Adipose tissue (tissue), 3 donors: ENCODE measurements around the gene ITPKB. TPM values are rescaled to one million over a fixed set of nuclear protein-coding genes. Genes with fewer than 3 reads are reported as not detected.

Experiments
- H3K27ac ChIP-seq: one replicate; pipeline ENCODE4 v1.5.1; 2013; ENCODE audit warnings: low read depth, low read length
- WGBS, 3 donors: extraction: QIAGEN DNeasy Blood & Tissue Kit; methylation state at CpG; one replicate each; pipeline ENCODE4 v1.1.7; 2013; 5-methylcytosine and 5-hydroxymethylcytosine counted together
- polyA plus RNA-seq, 3 donors: library from polyadenylated mRNA; stranded (reverse); fragments of 200-250 nt; gene quantifications; one replicate each; pipeline ENCODE4 v1.2.3, GENCODE V29; 2013
- donor health status: healthy with polysubstance abuse.
- donor health status: Bipolar disorder and iron deficiency.
- donor health status: healthy.

The ITPKB gene
- polyA plus RNA-seq, 3 donors = 5.3 to 18.6 (median 17.0) TPM

DNA sequence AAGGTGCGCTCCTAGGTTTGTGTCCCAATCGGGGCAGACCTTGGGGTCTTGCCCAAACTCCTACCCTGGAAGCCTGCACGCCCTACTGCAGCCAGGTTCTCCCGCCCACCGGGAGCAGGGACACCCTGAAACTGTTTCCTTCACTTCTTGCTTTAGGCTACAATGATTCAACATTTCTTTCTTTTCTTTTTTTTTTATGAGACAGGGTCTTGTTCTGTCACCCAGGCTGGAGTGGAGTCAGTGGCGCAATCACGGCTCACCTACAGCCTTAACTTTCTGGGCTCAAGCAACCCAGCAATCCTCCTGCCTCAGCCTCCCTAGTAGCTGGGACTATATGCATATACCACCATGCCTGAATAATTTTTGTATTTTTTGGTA lies 75.8 kb downstream of the ITPKB start:
- WGBS, 3 donors = 72 to 90% (median 73%) methylated on average over 7 of the region's 7 CpGs
- no peak overlapping the region for H3K27ac ChIP-seq

DNA sequence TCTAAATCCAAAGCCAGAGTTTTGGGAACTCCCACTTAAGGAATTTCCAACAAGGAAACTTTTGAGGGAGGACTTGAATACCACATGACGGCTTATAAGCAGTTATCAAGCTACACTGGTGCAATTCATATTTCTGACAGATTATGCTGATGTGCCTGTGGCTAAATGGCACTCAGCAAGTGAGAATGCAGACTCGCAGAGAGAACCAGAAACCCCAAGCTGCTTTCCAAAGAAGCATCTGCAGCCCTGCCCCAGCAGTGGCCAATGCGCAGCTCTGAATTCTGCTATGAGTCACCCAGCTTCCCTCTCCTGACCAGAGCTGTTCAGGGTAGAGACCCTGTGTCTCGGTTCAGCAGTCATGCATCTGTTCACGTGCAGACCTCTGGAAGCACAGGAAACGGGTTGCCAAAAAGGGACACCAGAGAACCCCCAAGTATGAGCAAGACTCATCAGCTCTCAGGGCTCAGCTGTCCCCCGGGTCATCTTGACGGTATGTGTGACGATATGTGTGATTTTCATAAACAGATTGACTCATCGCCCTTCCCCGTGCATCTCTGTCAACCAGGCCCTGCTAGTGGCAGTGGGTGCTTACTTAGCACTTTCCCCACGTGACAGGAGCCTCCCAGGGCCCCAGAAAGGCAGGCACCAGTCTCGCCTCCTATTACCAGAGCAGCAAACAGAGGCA lies 76.3 kb downstream of the ITPKB start:
- peak overlapping the region; percentile 46 for H3K27ac ChIP-seq
- 17 to 75% (median 18%) methylated on average over 13 of the region's 13 CpGs for WGBS, 3 donors

DNA sequence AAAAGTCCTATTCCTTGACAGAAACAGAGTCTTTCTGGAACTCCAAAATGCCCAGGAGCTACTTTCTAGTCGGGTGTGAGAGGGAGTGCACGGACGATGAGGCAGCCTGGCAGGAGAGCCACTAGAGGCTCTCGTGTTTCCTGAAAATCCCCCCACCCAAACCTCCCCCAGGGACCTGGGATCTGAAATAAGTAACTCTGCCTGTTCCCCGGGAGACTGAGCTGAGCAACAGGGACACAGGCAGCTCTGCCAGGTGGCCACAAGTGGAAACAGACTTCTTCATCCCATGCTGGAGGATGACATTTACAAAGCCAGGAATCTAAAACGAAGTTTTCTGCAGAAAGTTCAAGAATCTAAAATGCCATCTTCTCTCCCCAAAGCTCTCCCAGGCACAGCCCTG lies 77.1 kb downstream of the ITPKB start:
- WGBS, 3 donors = 42 to 53% (median 44%) methylated on average over 6 of the region's 6 CpGs
- H3K27ac ChIP-seq = peak overlapping the region; percentile 38

DNA sequence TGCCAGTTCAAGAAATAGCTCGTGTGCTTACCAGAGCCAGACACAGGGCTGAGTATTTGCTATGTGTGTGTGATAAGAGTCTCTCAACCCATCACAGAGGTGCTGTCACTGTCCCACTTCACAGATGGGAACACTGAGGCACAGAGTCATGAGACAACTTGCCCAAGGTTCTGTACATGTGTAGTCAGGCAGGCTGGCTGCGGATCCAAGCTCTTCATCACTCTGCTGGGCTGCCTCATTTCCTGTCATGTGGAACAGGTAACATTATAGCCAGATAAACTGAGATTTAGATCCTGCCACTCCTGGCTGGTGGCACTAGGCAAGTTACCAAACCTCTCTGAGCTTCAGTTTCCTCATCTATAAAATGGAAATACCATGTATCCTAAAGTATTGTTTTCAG lies 77.8 kb downstream of the ITPKB start:
- peak overlapping the region; percentile 43 for H3K27ac ChIP-seq
- WGBS, 3 donors = 58 to 82% (median 67%) methylated on average over 2 of the region's 2 CpGs

DNA sequence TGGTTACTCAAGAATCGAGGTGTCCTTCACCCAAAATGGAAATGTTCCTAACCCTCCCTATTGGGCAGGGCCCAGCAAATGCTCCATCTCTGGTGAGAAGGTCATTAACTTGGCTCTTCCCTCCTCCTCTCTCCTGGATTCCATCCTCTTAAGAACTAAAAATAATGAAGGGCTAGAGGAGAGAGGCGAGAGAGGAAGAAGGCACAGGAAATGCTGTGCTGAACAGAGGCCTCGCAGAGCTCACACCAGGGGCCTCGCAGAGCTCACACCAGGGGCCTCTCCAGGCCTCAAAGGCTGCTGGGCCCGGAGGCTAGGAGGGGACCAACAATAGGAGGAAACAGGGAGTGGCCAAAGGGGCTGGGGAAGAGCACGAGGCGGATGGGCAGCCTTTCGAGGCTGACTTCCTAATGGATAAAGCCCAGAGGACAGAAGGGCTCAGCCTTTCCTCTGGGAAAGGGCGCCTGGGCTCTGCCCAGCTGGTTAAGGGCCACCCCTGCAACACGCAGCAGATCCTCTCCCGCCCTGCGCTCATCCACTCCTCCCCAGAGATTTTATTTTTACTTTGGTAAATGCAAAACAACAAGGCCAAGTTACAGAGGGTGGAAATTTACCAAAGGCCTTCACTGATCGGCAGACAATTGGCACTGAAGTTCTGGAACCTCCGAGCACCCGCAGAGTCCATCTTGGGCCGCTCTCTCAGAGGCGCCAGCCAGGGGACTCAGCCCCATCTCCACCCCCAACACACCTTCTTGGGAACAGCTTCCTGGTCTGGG lies 78.5 kb downstream of the ITPKB start:
- H3K27ac ChIP-seq = peak overlapping the region; percentile 15
- WGBS, 3 donors = 39 to 72% (median 44%) methylated on average over 17 of the region's 17 CpGs

DNA sequence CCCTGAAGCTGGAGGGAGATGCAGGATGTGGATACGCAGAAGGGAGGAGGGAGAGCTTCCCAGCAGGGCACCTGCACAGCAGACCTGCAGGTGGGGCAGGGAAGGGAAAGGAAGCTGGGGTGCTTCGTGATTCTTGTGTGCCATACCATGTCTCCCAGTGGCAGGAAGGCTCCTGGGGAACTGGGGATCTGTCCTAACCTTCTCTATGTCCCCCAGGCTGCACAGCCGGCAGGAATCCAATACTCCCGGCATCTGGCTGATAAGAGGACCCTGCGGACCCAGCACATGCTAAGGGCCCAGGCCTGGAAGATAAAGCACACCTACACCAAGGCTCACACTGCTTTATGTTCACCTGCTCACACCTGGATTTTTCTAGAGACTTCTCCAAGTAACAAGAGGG lies 79.4 kb downstream of the ITPKB start:
- 47 to 85% (median 85%) methylated on average over 4 to 5 of the region's 5 CpGs for WGBS, 3 donors
- H3K27ac ChIP-seq = no peak overlapping the region

DNA sequence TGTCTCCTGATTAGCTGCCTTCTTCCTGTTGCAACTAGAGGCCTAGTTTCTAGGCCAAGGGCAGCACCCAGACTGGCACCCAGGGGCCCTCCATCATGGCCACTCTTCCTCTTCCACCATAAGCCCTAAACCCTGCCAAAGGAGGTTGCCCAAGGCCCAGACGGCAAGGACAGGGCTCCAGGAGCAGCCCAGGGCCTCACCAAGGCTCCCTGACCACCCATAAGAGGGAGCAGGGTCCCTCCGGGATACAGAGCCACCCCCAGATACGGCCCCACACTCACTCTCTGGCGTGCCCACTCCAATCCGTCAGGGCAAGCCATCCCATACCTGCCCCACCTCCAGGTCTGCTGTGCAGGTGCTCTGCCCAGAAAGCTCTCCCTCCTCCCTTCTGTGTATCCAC lies 79.9 kb downstream of the ITPKB start:
- 88 to 92% (median 89%) methylated on average over 5 of the region's 5 CpGs for WGBS, 3 donors
- H3K27ac ChIP-seq = no peak overlapping the region

DNA sequence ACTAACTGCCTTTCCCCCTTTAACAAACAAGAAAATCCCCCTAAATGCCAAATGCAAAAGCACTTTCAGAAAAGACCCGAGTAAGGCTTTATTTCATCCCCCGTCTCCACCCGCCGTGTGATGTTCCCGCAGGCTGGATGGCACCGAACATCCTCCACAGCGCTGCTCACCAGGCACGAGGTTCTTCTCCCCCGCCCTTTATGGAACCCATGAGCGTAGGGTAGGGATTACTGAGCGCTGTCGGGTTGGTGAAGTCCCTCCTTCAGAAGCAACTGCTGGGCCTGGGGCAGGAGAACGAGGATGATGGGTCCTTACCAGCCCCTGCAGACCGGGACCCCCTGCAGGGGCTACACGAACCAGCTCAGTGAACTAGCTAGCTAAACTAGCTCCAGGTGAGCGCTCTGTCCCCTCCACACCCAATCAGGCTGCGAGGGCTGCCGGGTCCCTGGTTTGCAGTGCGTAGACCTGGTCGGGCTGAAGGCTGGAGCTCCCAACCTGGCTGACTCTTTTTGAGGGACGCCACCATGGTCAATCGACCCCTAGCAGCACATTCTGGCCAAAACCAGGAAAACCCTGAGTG lies 80.4 kb downstream of the ITPKB start:
- WGBS, 3 donors = 88 to 92% (median 89%) methylated on average over 22 of the region's 22 CpGs
- no peak overlapping the region for H3K27ac ChIP-seq

DNA sequence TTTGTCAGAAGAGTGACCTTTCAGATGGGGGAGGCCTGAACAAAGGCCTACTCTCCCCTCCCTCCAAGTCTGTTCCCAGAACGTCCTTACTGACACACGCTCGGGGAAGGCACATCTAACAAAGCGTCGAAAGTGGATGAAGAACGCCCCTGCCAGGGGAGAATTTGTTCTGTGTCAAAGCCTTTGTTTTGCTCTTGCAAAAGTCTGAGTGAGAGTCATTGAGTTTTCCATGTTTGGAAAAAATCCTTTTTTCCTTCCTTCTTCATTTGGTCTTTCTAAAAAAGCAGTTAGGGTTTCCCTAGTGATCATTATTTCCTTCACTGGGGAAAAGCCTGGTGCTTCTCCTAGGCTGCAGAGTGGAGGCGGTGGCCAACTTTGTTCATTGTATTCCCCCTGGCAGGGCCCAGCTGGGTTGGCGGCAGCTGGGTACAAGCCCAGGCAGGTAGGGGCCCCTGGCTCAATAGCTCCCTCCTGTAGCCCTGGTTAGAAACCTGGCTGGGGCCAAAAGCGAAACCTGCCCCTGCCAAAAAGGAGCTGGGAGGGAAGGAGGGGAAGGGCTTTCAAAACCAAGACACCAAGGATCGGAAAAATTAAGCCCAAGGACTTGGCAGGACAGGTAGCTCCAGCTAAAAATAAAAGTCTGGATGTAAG lies 81.1 kb downstream of the ITPKB start:
- 61 to 80% (median 70%) methylated on average over 10 of the region's 10 CpGs for WGBS, 3 donors

DNA sequence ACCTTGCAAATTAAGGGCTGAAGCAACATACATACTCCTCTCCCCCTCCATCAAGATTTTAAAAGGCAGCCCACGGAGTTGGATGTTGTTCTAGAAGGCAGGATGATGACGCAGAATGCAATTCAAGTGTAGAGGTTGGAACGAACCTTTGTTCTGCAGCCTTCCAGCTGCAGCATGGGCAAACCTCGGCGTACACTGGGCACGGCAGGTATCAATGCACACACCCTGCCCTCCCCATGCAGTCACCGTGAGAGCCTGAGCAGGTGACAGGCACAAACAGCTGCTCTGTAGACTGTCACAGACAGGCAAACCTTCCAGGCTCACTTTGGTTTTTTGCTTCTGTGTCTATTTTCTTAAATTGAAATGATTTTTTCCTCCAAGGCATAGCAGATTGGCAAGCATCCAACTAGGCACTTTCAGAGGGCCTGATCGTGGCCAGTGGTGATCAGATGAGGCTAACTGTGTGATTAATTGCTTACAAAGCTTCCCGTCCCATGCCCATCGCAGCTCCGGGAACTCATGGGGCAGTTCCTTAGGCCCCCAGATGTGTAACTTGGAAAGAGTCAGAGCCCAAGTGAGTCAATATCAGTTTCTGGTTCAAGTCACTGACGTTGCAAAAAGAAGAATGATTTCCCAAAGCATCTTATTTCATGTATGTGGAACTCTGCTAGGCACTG lies 82.3 kb downstream of the ITPKB start:
- no peak overlapping the region for H3K27ac ChIP-seq
- WGBS, 3 donors = 21 to 33% (median 22%) methylated on average over 12 of the region's 12 CpGs

More for the DNA sequence above, 81.1 kb downstream of the ITPKB start:
- no peak overlapping the region for H3K27ac ChIP-seq

DNA sequence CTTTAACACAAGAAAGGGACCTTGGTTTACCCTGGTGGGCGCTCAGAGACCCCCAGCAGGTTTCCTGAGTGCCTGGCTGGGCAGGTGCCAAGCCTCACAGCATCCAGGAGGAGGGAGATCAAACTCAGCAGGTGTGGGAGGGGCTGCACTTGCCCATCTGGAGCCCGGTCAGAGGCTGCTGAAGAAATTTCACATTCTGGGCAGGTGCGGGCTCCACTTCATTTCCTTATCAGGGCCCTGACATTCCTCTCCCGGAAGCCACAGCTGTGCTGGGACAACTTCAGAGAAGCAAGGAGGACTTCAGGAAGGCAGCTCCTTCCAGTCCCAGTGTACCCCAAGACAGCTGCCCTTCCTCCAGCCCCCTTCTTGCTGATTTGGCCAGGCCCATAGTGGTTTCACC lies 82.9 kb downstream of the ITPKB start:
- no peak overlapping the region for H3K27ac ChIP-seq
- WGBS, 3 donors = 26 to 51% (median 39%) methylated on average over 4 of the region's 4 CpGs

DNA sequence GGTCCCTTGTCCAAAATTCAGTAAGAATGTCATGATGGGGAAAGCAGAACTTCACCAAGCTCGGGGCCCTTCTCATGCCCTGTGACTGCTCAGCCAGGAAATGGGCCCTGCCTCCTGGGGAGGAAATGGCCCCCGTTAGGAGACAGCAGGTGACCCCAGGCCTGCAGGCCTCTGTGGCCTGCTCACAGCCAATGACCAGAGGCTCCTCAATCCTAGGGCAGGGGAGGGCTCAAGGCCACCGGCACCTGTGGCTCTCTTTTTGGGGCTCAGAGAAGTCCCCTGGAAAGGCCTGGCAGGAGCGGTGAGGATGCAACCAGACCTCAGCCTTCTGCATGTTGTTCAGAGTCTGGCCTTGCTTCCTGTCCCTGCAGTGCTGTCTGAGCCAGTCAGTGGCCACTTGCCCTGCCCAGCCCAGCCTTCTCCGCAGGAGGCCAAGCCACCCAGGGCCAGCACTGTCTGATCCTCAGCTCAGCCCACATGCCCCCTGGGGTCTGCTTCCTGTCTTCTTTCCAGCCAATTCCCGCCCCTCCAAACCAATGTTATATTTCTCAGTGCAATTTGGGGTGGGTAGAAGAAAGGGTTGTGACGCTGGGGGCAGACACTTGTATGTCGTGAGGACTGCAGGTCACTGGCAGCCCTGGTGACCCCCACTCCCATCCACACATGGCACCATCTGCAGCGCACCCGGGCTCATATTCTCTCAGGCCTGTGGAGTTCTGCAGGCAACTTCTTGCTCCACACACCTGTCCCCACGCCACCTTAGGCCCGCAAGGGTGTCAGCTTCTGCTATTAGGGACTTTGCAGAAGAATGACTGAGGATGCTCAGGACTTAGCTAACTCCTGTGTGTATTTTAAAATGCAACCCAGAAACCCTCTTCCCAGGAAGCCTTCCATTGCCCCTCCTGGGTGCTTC lies 83.6 kb downstream of the ITPKB start:
- no peak overlapping the region for H3K27ac ChIP-seq
- WGBS, 3 donors = 72 to 82% (median 72%) methylated on average over 12 of the region's 12 CpGs

DNA sequence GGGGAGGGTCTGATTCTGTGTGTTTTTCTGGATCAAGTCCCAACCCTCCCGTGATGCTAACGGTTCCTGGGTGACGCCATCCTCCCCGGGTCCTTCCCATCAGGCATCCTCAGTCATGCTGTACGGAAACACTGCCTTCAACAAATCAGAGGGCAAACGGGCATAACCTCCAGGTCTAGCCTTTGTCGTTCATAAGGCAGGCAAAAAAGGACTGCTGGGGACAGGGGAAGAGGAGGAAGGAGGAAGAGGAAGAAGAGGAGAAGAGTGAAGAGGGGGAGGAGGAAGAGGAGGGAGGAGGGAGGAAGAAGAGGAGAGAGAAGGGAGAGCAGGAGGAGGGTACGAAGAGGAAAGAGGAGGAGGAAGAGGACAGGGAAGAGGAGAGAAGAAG lies 84.4 kb downstream of the ITPKB start:
- no peak overlapping the region for H3K27ac ChIP-seq
- WGBS, 3 donors = 44 to 78% (median 48%) methylated on average over 8 of the region's 8 CpGs

DNA sequence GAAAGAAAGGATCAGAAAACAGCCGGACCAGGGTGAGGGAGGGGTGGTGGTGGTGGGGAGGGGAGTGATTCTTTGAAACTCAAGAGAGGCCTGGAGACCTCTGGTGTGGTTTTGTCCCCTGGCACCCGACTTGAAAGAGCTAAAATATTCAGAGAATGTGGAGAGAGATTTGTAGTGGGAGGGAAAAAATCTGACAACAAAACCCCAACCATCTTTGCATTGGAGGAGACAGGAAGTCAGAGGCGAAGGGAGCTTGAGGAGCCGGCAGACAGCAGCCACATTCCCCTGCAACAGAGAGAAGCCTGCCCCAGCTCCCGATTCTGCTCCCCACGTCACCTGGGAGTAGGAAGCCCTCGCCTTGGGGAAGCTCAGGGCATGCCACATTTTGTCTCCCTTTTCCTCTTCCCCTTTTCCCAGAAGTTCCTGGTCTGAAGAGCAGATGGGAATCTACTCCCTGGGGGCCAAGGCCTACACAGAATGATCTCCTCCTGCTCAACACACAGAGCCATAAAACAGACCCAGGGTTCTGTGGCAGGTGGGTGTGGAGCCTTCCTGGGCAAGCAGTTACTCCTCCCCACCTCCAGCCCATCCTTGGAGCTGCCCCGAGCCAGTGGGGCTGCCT lies 84.9 kb downstream of the ITPKB start:
- WGBS, 3 donors = 35 to 79% (median 43%) methylated on average over 8 of the region's 8 CpGs
- no peak overlapping the region for H3K27ac ChIP-seq

DNA sequence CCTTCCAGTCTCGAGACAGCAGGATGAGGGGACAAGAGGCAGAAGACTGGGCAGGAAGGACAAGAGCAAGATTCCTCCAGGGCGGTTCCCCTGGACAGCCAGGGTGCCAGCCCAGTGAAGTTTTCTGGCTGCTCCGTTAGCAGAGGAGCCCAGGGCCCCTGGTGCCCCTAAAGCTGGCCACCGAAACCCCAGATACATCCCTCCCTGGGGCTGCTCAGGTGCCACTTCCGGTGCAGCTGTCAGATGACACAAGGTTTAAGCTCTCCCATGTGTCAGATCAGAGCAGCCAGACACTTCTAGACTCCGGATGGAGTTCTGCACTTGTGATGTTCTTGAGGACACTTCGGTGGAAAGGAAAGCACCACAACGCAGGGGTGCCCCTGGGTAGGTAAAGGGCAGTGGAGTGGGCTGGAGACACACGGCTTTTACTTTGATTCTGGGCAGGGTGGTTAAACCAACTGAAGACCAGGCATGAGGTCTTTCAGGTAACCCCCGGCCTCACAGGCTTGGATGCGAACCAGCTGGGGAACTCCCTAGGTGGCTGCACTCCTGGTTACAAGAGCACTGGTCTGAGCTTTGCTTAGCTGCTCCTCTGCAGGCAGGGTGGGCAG lies 85.7 kb downstream of the ITPKB start:
- 76 to 84% (median 83%) methylated on average over 11 of the region's 11 CpGs for WGBS, 3 donors
- no peak overlapping the region for H3K27ac ChIP-seq

DNA sequence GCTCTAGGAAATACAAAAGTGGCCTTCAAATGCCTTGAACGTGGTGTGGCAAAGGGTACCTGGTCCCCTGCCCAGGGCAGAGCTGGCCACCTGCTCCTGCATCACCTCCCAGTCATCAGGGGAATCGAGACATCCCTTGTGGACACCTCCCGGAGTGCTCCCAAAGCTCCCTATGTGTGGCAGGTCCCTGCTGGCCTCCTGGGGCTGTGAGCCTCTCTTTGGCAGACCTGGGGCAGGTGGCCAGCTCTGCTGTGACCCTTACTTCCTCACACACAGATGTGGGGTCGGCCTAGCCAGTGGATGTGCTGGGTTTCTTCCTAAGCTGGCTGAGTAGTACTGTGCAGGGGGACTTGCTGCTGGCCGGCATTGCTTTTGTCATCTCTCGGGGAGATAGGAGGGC lies 86.5 kb downstream of the ITPKB start:
- 86 to 92% (median 90%) methylated on average over 6 of the region's 6 CpGs for WGBS, 3 donors
- H3K27ac ChIP-seq = no peak overlapping the region

DNA sequence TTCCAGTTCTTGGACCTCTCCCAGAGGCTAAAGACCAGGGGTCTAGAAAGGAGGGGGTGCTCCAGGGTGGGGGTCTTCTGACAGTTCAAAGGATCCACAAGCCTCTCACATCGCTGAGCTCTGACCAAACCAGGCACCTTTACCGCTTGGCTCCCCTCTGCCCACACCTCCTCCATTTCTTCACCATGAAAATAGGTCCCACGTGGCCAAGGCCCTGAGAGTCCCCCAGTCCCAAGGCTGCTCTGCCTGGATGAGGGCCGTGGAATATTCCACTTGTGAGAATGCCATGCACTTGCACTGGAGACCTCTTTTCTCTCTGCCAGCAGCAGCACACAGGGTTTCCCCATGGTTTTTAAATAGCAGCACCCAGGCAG lies 87.4 kb downstream of the ITPKB start:
- 88 to 90% (median 89%) methylated on average over 4 of the region's 4 CpGs for WGBS, 3 donors
- H3K27ac ChIP-seq = no peak overlapping the region
